Activated naive CD8-positive, alpha-beta T cell (primary cell): ENCODE data around the gene SMPDL3A.

Experiments used
- H3K27ac Mint-ChIP-seq: one replicate; pipeline ENCODE4 v1.8.0; 2021; ENCODE audit warnings: mixed read lengths
- H3K27me3 Mint-ChIP-seq: one replicate; pipeline ENCODE4 v1.8.0; 2021; ENCODE audit warnings: mixed read lengths
- H3K36me3 Mint-ChIP-seq: one replicate; pipeline ENCODE4 v1.8.0; 2021; ENCODE audit warnings: mixed read lengths
- H3K4me1 Mint-ChIP-seq: one replicate; pipeline ENCODE4 v1.8.0; 2021; ENCODE audit warnings: low read depth, mixed read lengths
- H3K4me3 Mint-ChIP-seq: one replicate; pipeline ENCODE4 v1.8.0; 2021; ENCODE audit warnings: mild to moderate bottlenecking, mixed read lengths
- H3K9me3 Mint-ChIP-seq: one replicate; pipeline ENCODE4 v1.8.0; 2021; ENCODE audit warnings: low read depth, mixed read lengths

The SMPDL3A gene

GRCh38 chr6:122806291-122806690 lies 17.2 kb downstream of the SMPDL3A start:
- H3K36me3 Mint-ChIP-seq, result no peaks in the 10 kb centered on the region
- H3K4me3 Mint-ChIP-seq, result no peak overlapping the region
- no peaks in the 10 kb centered on the region for H3K4me1 Mint-ChIP-seq
- H3K9me3 Mint-ChIP-seq, result no peaks in the 10 kb centered on the region
- H3K27me3 Mint-ChIP-seq, result peaks cover 1% of the 10 kb centered on the region
- H3K27ac Mint-ChIP-seq, result no peak overlapping the region

GRCh38 chr6:122808121-122808885 lies 19.2 kb downstream of the SMPDL3A start:
- Mint-ChIP-seq H3K4me1 (no peaks in the 10 kb centered on the region), H3K9me3 (no peaks in the 10 kb centered on the region), H3K27me3 (peaks cover 1% of the 10 kb centered on the region), H3K36me3 (no peaks in the 10 kb centered on the region), H3K27ac (no peak overlapping the region), H3K4me3 (no peak overlapping the region)

DNA sequence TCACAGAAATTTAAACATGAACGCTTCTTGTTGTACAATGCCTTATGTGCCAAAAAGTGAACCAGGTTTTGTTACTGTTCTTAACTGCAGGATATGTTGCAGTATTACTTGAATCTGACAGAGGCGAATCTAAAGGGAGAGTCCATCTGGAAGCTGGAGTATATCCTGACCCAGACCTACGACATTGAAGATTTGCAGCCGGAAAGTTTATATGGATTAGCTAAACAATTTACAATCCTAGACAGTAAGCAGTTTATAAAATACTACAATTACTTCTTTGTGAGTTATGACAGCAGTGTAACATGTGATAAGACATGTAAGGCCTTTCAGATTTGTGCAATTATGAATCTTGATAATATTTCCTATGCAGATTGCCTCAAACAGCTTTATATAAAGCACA lies 19.9 kb downstream of the SMPDL3A start:
- H3K4me3 Mint-ChIP-seq, result no peak overlapping the region
- H3K36me3 Mint-ChIP-seq, result no peaks in the 10 kb centered on the region
- no peaks in the 10 kb centered on the region for H3K9me3 Mint-ChIP-seq
- no peak overlapping the region for H3K27ac Mint-ChIP-seq
- no peaks in the 10 kb centered on the region for H3K27me3 Mint-ChIP-seq
- no peaks in the 10 kb centered on the region for H3K4me1 Mint-ChIP-seq

GRCh38 chr6:122809691-122810090 lies 20.6 kb downstream of the SMPDL3A start:
- Mint-ChIP-seq H3K4me3 (no peak overlapping the region), H3K27me3 (no peaks in the 10 kb centered on the region), H3K9me3 (no peaks in the 10 kb centered on the region), H3K27ac (no peak overlapping the region), H3K4me1 (no peaks in the 10 kb centered on the region), H3K36me3 (no peaks in the 10 kb centered on the region)

DNA sequence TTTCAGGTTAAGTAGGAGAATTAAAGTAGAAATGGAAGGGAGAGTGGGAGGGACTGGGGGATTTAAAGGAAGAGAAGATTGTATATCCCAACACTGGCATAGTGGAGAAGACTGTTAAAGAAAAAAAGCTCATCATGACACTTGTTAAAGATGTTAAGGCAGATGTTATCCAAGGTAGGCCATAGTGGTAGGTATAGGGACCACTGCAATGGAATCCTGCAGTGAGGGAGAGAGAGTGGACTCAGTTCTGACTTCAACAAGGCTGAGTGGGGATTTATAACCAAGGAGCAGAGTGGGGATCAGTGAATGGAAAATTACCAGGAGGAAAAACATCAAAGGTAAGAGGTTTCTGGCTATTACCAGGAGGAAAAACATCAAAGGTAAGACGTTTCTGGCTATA lies 21.1 kb downstream of the SMPDL3A start:
- no peaks in the 10 kb centered on the region for H3K27me3 Mint-ChIP-seq
- H3K36me3 Mint-ChIP-seq, result no peaks in the 10 kb centered on the region
- no peaks in the 10 kb centered on the region for H3K4me1 Mint-ChIP-seq
- no peak overlapping the region for H3K27ac Mint-ChIP-seq
- H3K9me3 Mint-ChIP-seq, result no peaks in the 10 kb centered on the region
- H3K4me3 Mint-ChIP-seq, result no peak overlapping the region

GRCh38 chr6:122817358-122817757 lies 28.3 kb downstream of the SMPDL3A start:
- H3K4me1 Mint-ChIP-seq, result no peaks in the 10 kb centered on the region
- no peaks in the 10 kb centered on the region for H3K9me3 Mint-ChIP-seq
- H3K27ac Mint-ChIP-seq, result no peak overlapping the region
- no peaks in the 10 kb centered on the region for H3K27me3 Mint-ChIP-seq
- no peak overlapping the region for H3K4me3 Mint-ChIP-seq
- no peaks in the 10 kb centered on the region for H3K36me3 Mint-ChIP-seq

DNA sequence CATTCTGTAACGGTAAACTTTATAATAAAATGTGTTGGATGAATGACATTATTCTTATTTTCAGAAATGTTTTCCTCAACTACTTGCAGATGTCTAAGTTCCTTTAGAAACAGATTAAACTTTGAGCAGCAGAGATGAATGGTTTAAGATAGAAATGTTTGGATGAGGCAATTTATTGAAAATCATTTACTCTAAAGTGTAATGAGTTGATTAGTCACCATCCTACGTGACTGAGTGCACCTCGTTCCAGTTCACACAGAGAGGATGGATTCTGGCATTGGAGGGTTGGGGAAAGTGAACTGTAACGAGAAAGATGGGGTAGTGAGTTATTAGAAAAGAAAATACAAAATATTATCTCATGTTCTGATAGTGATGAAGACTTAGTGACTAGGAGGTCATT lies 28.7 kb downstream of the SMPDL3A start:
- Mint-ChIP-seq H3K4me1 (no peaks in the 10 kb centered on the region), H3K9me3 (no peaks in the 10 kb centered on the region), H3K27me3 (no peaks in the 10 kb centered on the region), H3K27ac (no peak overlapping the region), H3K36me3 (no peaks in the 10 kb centered on the region), H3K4me3 (no peak overlapping the region)

GRCh38 chr6:122818866-122819265 lies 29.8 kb downstream of the SMPDL3A start:
- Mint-ChIP-seq H3K4me1 (no peaks in the 10 kb centered on the region), H3K27ac (no peak overlapping the region), H3K4me3 (no peak overlapping the region), H3K27me3 (no peaks in the 10 kb centered on the region), H3K36me3 (no peaks in the 10 kb centered on the region), H3K9me3 (no peaks in the 10 kb centered on the region)

- Mint-ChIP-seq H3K4me3 (no peak overlapping the region), H3K27me3 (no peaks in the 10 kb centered on the region), H3K36me3 (no peaks in the 10 kb centered on the region), H3K4me1 (no peaks in the 10 kb centered on the region), H3K9me3 (no peaks in the 10 kb centered on the region), H3K27ac (no peak overlapping the region)
These were observed 32.0 kb downstream of the SMPDL3A start for GRCh38 chr6:122821095-122821494.

DNA sequence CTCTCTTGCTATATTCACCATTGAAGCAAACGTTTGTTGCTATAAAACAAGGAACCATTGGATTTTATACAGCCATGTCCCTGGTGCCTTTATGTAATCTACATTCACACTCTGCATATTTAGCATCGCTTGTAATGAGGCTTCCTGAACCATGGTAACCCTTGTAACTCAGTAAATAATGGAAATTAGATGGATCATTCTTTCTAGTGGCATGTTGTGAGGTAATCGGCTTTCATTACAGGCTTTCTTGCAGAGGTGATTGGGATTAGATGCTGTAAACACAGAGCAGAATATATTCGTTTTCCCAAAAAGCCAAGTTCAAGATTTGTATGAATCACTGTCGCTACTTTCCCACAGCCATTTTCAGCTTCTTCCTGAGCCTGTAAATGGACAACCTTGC lies 36.1 kb downstream of the SMPDL3A start:
- Mint-ChIP-seq H3K9me3 (no peaks in the 10 kb centered on the region), H3K27me3 (no peaks in the 10 kb centered on the region), H3K36me3 (no peaks in the 10 kb centered on the region), H3K4me1 (no peaks in the 10 kb centered on the region), H3K27ac (no peak overlapping the region), H3K4me3 (no peak overlapping the region)

DNA sequence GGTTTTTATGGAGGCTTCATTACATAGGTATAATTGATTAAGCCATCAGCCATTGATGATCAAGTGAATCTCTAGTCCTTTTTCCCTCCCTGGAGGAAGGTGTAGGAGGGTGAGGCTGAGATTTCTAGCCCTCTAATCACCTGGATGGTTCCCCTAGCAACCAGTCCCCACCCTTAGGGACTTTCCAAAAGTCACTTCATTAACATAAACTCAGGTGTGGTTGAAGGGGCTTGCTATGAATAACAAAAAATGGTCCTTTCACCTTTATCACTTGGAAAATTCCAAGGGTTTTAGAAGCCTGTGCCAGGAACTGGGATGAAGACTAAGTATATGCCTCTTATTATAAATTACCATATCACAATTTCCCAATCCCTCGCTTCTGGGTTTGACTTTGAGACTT lies 40.4 kb downstream of the SMPDL3A start:
- Mint-ChIP-seq H3K4me3 (no peak overlapping the region), H3K36me3 (no peaks in the 10 kb centered on the region), H3K27ac (no peak overlapping the region), H3K27me3 (peaks cover 3% of the 10 kb centered on the region), H3K4me1 (no peaks in the 10 kb centered on the region), H3K9me3 (no peaks in the 10 kb centered on the region)

GRCh38 chr6:122831511-122831910 lies 42.5 kb downstream of the SMPDL3A start:
- H3K9me3 Mint-ChIP-seq, result no peaks in the 10 kb centered on the region
- no peaks in the 10 kb centered on the region for H3K4me1 Mint-ChIP-seq
- no peak overlapping the region for H3K27ac Mint-ChIP-seq
- H3K27me3 Mint-ChIP-seq, result peaks cover 9% of the 10 kb centered on the region
- no peak overlapping the region for H3K4me3 Mint-ChIP-seq
- no peaks in the 10 kb centered on the region for H3K36me3 Mint-ChIP-seq

- H3K9me3 Mint-ChIP-seq, result no peaks in the 10 kb centered on the region
- H3K4me1 Mint-ChIP-seq, result no peaks in the 10 kb centered on the region
- H3K27me3 Mint-ChIP-seq, result peaks cover 9% of the 10 kb centered on the region
- no peak overlapping the region for H3K27ac Mint-ChIP-seq
- H3K36me3 Mint-ChIP-seq, result no peaks in the 10 kb centered on the region
- no peak overlapping the region for H3K4me3 Mint-ChIP-seq
These were observed 43.4 kb downstream of the SMPDL3A start for GRCh38 chr6:122832459-122832858.

- peaks cover 9% of the 10 kb centered on the region for H3K27me3 Mint-ChIP-seq
- no peaks in the 10 kb centered on the region for H3K36me3 Mint-ChIP-seq
- no peaks in the 10 kb centered on the region for H3K4me1 Mint-ChIP-seq
- H3K27ac Mint-ChIP-seq, result no peak overlapping the region
- H3K9me3 Mint-ChIP-seq, result no peaks in the 10 kb centered on the region
- H3K4me3 Mint-ChIP-seq, result no peak overlapping the region
These were observed 44.0 kb downstream of the SMPDL3A start for GRCh38 chr6:122833021-122833491.

DNA sequence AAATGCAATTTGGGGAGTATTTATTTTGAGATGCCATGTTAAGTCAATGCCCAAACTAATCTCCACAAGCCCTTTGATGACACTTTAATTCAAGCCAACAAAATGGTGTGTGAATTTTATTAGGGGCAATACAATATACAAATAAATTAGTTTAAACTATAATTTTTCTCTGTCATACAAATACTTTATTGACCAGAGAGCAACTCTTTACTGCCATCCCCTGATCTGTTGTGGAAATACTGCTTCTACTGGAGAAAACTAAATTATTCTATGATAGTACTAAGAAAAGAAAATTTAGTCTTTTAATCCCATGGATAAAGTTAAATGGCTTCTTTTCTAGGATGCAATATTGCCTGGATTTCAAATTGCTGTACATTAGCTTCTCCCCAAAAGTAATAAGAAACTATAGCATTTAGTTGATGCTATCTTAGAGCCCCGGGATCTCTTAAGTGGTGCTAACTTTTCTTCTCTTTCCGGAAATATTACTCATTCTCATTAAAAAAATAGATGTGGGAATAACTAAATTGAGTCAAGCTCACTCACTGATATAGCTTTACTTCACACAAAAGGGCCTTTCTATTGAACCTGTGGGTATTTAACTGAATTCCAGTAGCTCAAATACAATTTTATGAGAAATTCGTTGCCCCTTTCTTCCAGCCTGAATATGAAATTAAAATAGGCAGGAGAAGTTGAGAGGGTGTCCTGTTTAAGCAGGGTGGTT lies 49.2 kb downstream of the SMPDL3A start:
- H3K27ac Mint-ChIP-seq, result no peak overlapping the region
- H3K9me3 Mint-ChIP-seq, result no peaks in the 10 kb centered on the region
- H3K4me1 Mint-ChIP-seq, result no peaks in the 10 kb centered on the region
- H3K27me3 Mint-ChIP-seq, result peaks cover 6% of the 10 kb centered on the region
- H3K36me3 Mint-ChIP-seq, result no peaks in the 10 kb centered on the region
- H3K4me3 Mint-ChIP-seq, result no peak overlapping the region

- H3K4me1 Mint-ChIP-seq, result no peaks in the 10 kb centered on the region
- H3K9me3 Mint-ChIP-seq, result no peaks in the 10 kb centered on the region
- H3K27ac Mint-ChIP-seq, result no peak overlapping the region
- peaks cover 6% of the 10 kb centered on the region for H3K27me3 Mint-ChIP-seq
- H3K4me3 Mint-ChIP-seq, result no peak overlapping the region
- no peaks in the 10 kb centered on the region for H3K36me3 Mint-ChIP-seq
These were observed 50.4 kb downstream of the SMPDL3A start for GRCh38 chr6:122839472-122839871.
